ENCODE measurements around the gene TMEM117.
A peak's percentile ranks its signal among the peaks of the same experiment; 100 is the strongest.

The TMEM117 gene

GRCh38 chr12:43880547-43880946, 44.7 kb downstream of the TMEM117 start:
- H3K27me3 ChIP-seq (ENCODE audit: control insufficient read depth, insufficient read depth, low read length): no peaks in the 10 kb centered on the region
- no peak for TF ChIP-seq CTCF (IDR thresholded peaks at IDR 0.05)
- H3K36me3 ChIP-seq (ENCODE audit: control insufficient read depth, insufficient read depth, low read length): no peaks in the 10 kb centered on the region
- no peak overlapping the region for H3K4me3 ChIP-seq (ENCODE audit: low read depth, low read length)
- H2AFZ ChIP-seq: no peak overlapping the region
- H3K9me3 ChIP-seq (ENCODE audit: control insufficient read depth, low read length): no peaks in the 10 kb centered on the region
- no peaks in the 10 kb centered on the region for H3K79me2 ChIP-seq
- no peak overlapping the region for H3K27ac ChIP-seq
- H3K9ac ChIP-seq: no peak overlapping the region
- H3K4me2 ChIP-seq (ENCODE audit: low read length): no peak overlapping the region
- H3K4me1 ChIP-seq: peaks cover 8% of the 10 kb centered on the region

GRCh38 chr12:43882578-43883178, 46.8 kb downstream of the TMEM117 start:
- Histone ChIP-seq H3K9me3 (ENCODE audit: control insufficient read depth, low read length) (no peaks in the 10 kb centered on the region), H2AFZ (no peak overlapping the region), H3K36me3 (ENCODE audit: control insufficient read depth, insufficient read depth, low read length) (no peaks in the 10 kb centered on the region)

DNA sequence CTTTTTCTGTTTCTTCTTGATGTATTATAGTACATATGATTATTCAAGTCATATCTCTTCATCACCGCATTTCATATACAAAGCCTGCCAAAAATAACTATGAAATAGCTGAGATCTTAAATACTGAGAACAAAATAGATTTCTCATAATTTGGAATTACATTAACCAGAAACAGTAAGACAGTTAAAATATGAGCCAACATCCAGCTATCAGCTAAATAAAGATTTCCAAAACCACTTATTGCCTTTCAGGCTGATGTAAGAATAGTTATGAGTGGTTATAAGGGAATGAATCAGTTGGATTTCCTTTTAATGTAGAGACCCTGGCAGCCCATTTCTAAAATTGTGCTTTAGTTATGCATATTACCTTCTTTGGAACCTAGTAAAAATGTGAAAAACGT, 47.4 kb downstream of the TMEM117 start:
- TF ChIP-seq CTCF (IDR thresholded peaks at IDR 0.05): no peak
- Histone ChIP-seq H2AFZ (no peak overlapping the region), H3K4me2 (ENCODE audit: low read length) (no peak overlapping the region), H3K36me3 (ENCODE audit: control insufficient read depth, insufficient read depth, low read length) (no peaks in the 10 kb centered on the region), H3K27me3 (ENCODE audit: control insufficient read depth, insufficient read depth, low read length) (no peaks in the 10 kb centered on the region), H3K27ac (peak overlapping the region; percentile 13), H3K9me3 (ENCODE audit: control insufficient read depth, low read length) (no peaks in the 10 kb centered on the region), H3K9ac (no peak overlapping the region), H3K79me2 (no peaks in the 10 kb centered on the region), H3K4me3 (ENCODE audit: low read depth, low read length) (no peak overlapping the region), H3K4me1 (peaks cover 8% of the 10 kb centered on the region)

More at GRCh38 chr12:43882578-43883178, 46.8 kb downstream of the TMEM117 start:
- Histone ChIP-seq H3K9ac (no peak overlapping the region), H3K4me1 (peaks cover 8% of the 10 kb centered on the region), H3K27me3 (ENCODE audit: control insufficient read depth, insufficient read depth, low read length) (no peaks in the 10 kb centered on the region), H3K4me2 (ENCODE audit: low read length) (no peak overlapping the region), H3K79me2 (no peaks in the 10 kb centered on the region), H3K4me3 (ENCODE audit: low read depth, low read length) (no peak overlapping the region), H3K27ac (no peak overlapping the region)
- peak; percentile 87 for TF ChIP-seq CTCF (IDR thresholded peaks at IDR 0.05)

DNA sequence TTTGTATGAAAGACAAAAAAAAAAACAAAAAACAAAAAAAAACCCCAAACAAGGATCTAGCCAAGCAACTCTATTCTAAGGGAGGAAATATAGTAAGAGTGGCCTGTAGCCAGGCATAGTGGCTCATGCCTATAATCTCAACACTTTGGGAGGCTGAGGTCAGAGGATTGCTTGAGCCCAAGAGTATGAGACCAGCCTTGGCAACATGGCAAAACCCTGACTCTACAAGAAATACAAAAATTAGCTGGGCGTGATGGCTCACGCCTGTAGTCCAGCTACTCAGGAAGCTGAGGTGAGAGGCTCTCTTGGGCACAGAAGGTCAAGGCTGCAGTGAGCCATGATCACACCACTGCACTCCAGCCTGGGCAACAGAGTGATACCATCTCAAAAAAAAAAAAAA, 47.9 kb downstream of the TMEM117 start:
- Histone ChIP-seq H3K27ac (peak overlapping the region; percentile 13), H3K27me3 (ENCODE audit: control insufficient read depth, insufficient read depth, low read length) (no peaks in the 10 kb centered on the region), H3K4me2 (ENCODE audit: low read length) (no peak overlapping the region), H2AFZ (no peak overlapping the region), H3K36me3 (ENCODE audit: control insufficient read depth, insufficient read depth, low read length) (no peaks in the 10 kb centered on the region), H3K4me3 (ENCODE audit: low read depth, low read length) (no peak overlapping the region), H3K4me1 (peaks cover 8% of the 10 kb centered on the region), H3K9ac (no peak overlapping the region), H3K79me2 (no peaks in the 10 kb centered on the region), H3K9me3 (ENCODE audit: control insufficient read depth, low read length) (no peaks in the 10 kb centered on the region)
- no peak for TF ChIP-seq CTCF (IDR thresholded peaks at IDR 0.05)
